ENCODE results near the gene S100A9.

The S100A9 gene

GRCh38 chr1:153395776-153396175 lies 38.1 kb downstream of the S100A9 start:
- no peak for TF ChIP-seq CTCF (IDR thresholded peaks at IDR 0.05; ENCODE audit: control extremely low read depth, extremely low read depth, low read depth, missing control alignments)
- ChIA-PET CTCF (interaction anchor here (1.1 to 1.8 kb wide), 3 partner anchors 12 to 100 kb away, joined by 3 to 5 read pairs (median 4); no protein-coding TSS in a partner anchor), POLR2A (no interaction called here)
- no peak for DNase-seq (ENCODE audit: extremely low spot score)

GRCh38 chr1:153396461-153396860 lies 38.8 kb downstream of the S100A9 start:
- DNase-seq (ENCODE audit: extremely low spot score), result no peak
- TF ChIP-seq CTCF (IDR thresholded peaks at IDR 0.05; ENCODE audit: control extremely low read depth, extremely low read depth, low read depth, missing control alignments), result no peak
- ChIA-PET POLR2A (no interaction called here), CTCF (interaction anchor here (1.1 to 3.1 kb wide), 4 partner anchors 9 to 43 kb away, joined by 3 to 13 read pairs (median 4); no protein-coding TSS in a partner anchor)

GRCh38 chr1:153397051-153397923 lies 39.6 kb downstream of the S100A9 start:
- no peak for TF ChIP-seq CTCF (IDR thresholded peaks at IDR 0.05; ENCODE audit: control extremely low read depth, extremely low read depth, low read depth, missing control alignments)
- ChIA-PET CTCF (interaction anchor here (1.3 to 3.1 kb wide), 3 partner anchors 10 to 41 kb away, joined by 3 to 13 read pairs (median 5); no protein-coding TSS in a partner anchor), POLR2A (no interaction called here)
- no peak for DNase-seq (ENCODE audit: extremely low spot score)

GRCh38 chr1:153397924-153398651 lies 40.4 kb downstream of the S100A9 start:
- CTCF ChIA-PET, result interaction anchor here (3.1 kb wide), 1 partner anchor 42 kb away, joined by 13 read pairs; no protein-coding TSS in a partner anchor
- POLR2A ChIA-PET, result no interaction called here
- TF ChIP-seq CTCF (IDR thresholded peaks at IDR 0.05; ENCODE audit: control extremely low read depth, extremely low read depth, low read depth, missing control alignments), result no peak
- DNase-seq (ENCODE audit: extremely low spot score), result no peak

- CTCF ChIA-PET, result interaction anchor here (1.2 to 3.1 kb wide), 3 partner anchors 44 to 47 kb away, joined by 3 to 13 read pairs (median 10); no protein-coding TSS in a partner anchor
- no peak for DNase-seq (ENCODE audit: extremely low spot score)
- POLR2A ChIA-PET, result no interaction called here
- TF ChIP-seq CTCF (IDR thresholded peaks at IDR 0.05; ENCODE audit: control extremely low read depth, extremely low read depth, low read depth, missing control alignments), result no peak
Observed at GRCh38 chr1:153399401-153400055, 41.9 kb downstream of the S100A9 start.

- POLR2A ChIA-PET, result no interaction called here
- TF ChIP-seq CTCF (IDR thresholded peaks at IDR 0.05; ENCODE audit: control extremely low read depth, extremely low read depth, low read depth, missing control alignments), result no peak
- DNase-seq (ENCODE audit: extremely low spot score), result no peak
- CTCF ChIA-PET, result interaction anchor here (1.2 to 2.0 kb wide), 2 partner anchors 45 to 48 kb away, joined by 3 to 10 read pairs; no protein-coding TSS in a partner anchor
Observed at GRCh38 chr1:153400244-153400643, 42.6 kb downstream of the S100A9 start.

All from GM10248 (cell line).